ENCODE measurements around the gene TPPP3. TPM values are rescaled to one million over a fixed set of nuclear protein-coding genes. Genes with fewer than 3 reads are reported as not detected.

Gene TPPP3
- polyA plus RNA-seq, 3 donors = 63.1 to 123 (median 78.6) TPM

- TF ChIP-seq, protein P1, sequence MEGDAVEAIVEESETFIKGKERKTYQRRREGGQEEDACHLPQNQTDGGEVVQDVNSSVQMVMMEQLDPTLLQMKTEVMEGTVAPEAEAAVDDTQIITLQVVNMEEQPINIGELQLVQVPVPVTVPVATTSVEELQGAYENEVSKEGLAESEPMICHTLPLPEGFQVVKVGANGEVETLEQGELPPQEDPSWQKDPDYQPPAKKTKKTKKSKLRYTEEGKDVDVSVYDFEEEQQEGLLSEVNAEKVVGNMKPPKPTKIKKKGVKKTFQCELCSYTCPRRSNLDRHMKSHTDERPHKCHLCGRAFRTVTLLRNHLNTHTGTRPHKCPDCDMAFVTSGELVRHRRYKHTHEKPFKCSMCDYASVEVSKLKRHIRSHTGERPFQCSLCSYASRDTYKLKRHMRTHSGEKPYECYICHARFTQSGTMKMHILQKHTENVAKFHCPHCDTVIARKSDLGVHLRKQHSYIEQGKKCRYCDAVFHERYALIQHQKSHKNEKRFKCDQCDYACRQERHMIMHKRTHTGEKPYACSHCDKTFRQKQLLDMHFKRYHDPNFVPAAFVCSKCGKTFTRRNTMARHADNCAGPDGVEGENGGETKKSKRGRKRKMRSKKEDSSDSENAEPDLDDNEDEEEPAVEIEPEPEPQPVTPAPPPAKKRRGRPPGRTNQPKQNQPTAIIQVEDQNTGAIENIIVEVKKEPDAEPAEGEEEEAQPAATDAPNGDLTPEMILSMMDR (IDR thresholded peaks at IDR 0.05) = no peak
- Histone ChIP-seq H3K9ac (ENCODE audit: insufficient read depth, low read length, poor library complexity, severe bottlenecking) (no peak overlapping the region), H4K20me1 (ENCODE audit: insufficient read depth, low read length) (no peaks in the 10 kb centered on the region), H3K79me2 (ENCODE audit: insufficient read depth, low read length) (no peaks in the 10 kb centered on the region), H2AFZ (ENCODE audit: insufficient read depth, low read depth, low read length, poor library complexity, severe bottlenecking) (no peak overlapping the region), H3K4me1 (ENCODE audit: control insufficient read depth in 1 of 2, insufficient read depth in 2 of 2, low read length in 2 of 2) (peaks cover 6 to 8% of the 10 kb centered on the region in 2 donors), H3K36me3 (replicated peaks in 1 of 2; ENCODE audit: control insufficient read depth in 1 of 2, insufficient read depth in 2 of 2, low read length in 2 of 2) (no peaks in the 10 kb centered on the region), H3K27ac (ENCODE audit: low read depth in 1 of 2, low read length in 2 of 2) (no peak overlapping the region), H3K4me3 (replicated peaks in 1 of 3; ENCODE audit: low read depth in 2 of 3, low read length in 3 of 3) (no peak overlapping the region), H3K27me3 (ENCODE audit: control insufficient read depth in 2 of 2, insufficient read depth in 2 of 2, low read length in 2 of 2) (peaks cover 0 to 25% of the 10 kb centered on the region in 2 donors), H3K9me3 (replicated peaks in 1 of 2; ENCODE audit: control insufficient read depth in 1 of 2, insufficient read depth in 1 of 2, low read length in 2 of 2) (no peaks in the 10 kb centered on the region), H3K4me2 (replicated peaks; ENCODE audit: extremely low read depth, low read length, poor library complexity, severe bottlenecking) (no peak overlapping the region)
- Mint-ChIP-seq H3K27me3 (ENCODE audit: low read depth in 3 of 3) (peaks cover 12 to 40% (median 30%) of the 10 kb centered on the region in 3 donors), H3K4me3 (no peak overlapping the region), H3K27ac (no peak overlapping the region), H3K36me3 (no peaks in the 10 kb centered on the region), H3K9me3 (peaks cover 0 to 1% (median 0%) of the 10 kb centered on the region in 7 donors), H3K4me1 (peaks cover 4% of the 10 kb centered on the region)
- 83% methylated on average over 2 of the region's 4 CpGs for WGBS (ENCODE audit: insufficient coverage)
- DNase-seq = no peak
- intact Hi-C loops (cut with micrococcal nuclease) = no loop called here
Observed at GRCh38 chr16:67421030-67421429, 27.7 kb upstream of the TPPP3 start.

- intact Hi-C loops (cut with micrococcal nuclease) = no loop called here
- Histone ChIP-seq H3K4me3 (replicated peaks in 1 of 3; ENCODE audit: low read depth in 2 of 3, low read length in 3 of 3) (no peak overlapping the region), H3K79me2 (ENCODE audit: insufficient read depth, low read length) (no peaks in the 10 kb centered on the region), H3K4me1 (ENCODE audit: control insufficient read depth in 1 of 2, insufficient read depth in 2 of 2, low read length in 2 of 2) (peaks cover 10 to 13% of the 10 kb centered on the region in 2 donors), H3K4me2 (replicated peaks; ENCODE audit: extremely low read depth, low read length, poor library complexity, severe bottlenecking) (no peak overlapping the region), H3K9me3 (replicated peaks in 1 of 2; ENCODE audit: control insufficient read depth in 1 of 2, insufficient read depth in 1 of 2, low read length in 2 of 2) (no peaks in the 10 kb centered on the region), H3K36me3 (replicated peaks in 1 of 2; ENCODE audit: control insufficient read depth in 1 of 2, insufficient read depth in 2 of 2, low read length in 2 of 2) (no peaks in the 10 kb centered on the region), H4K20me1 (ENCODE audit: insufficient read depth, low read length) (no peaks in the 10 kb centered on the region), H3K9ac (ENCODE audit: insufficient read depth, low read length, poor library complexity, severe bottlenecking) (no peak overlapping the region), H3K27ac (ENCODE audit: low read depth in 1 of 2, low read length in 2 of 2) (no peak overlapping the region), H3K27me3 (ENCODE audit: control insufficient read depth in 2 of 2, insufficient read depth in 2 of 2, low read length in 2 of 2) (peaks cover 0 to 17% of the 10 kb centered on the region in 2 donors), H2AFZ (ENCODE audit: insufficient read depth, low read depth, low read length, poor library complexity, severe bottlenecking) (no peak overlapping the region)
- no peak for DNase-seq
- H3K4me1 Mint-ChIP-seq = peaks cover 8% of the 10 kb centered on the region
- peaks cover 0 to 1% (median 0%) of the 10 kb centered on the region in 7 donors for H3K9me3 Mint-ChIP-seq
- H3K36me3 Mint-ChIP-seq = no peaks in the 10 kb centered on the region
- whole genome bisulfite sequencing (ENCODE audit: insufficient coverage) = no CpG with 5 or more reads among the region's 3 CpGs
- TF ChIP-seq, protein P1 (IDR thresholded peaks at IDR 0.05) = no peak
- no peak overlapping the region for H3K27ac Mint-ChIP-seq
- peaks cover 9 to 42% (median 32%) of the 10 kb centered on the region in 3 donors for H3K27me3 Mint-ChIP-seq (ENCODE audit: low read depth in 3 of 3)
- no peak overlapping the region for H3K4me3 Mint-ChIP-seq
Observed at GRCh38 chr16:67419931-67420330, 26.6 kb upstream of the TPPP3 start.
